HCT116 (cell line): ENCODE results near the gene ABLIM1. TPM values are rescaled to one million over a fixed set of nuclear protein-coding genes. Genes with fewer than 3 reads are reported as not detected.

Experiments used
- ATAC-seq: fragments of 200-7000 bp; cut with Tn5 transposase; 2 replicates; pipeline ENCODE4 v1.9.1; 2020; ENCODE audit warnings: mild to moderate bottlenecking, moderate library complexity
- BruUV-seq: library from RNA; stranded (reverse); fragments of 400-500 nt; replicated peaks from 2 replicates; lab custom pipeline; 2021; lab: Mats Ljungman, UMichigan
- CTCF ChIA-PET: fragments of 300-600 bp; sonication (Branson Sonifier 250); formaldehyde crosslinking; loops from one replicate; lab custom pipeline; 2021; ENCODE audit warnings: antibody characterized with exemption; lab: Charles Lee
- POLR2A ChIA-PET: fragments of 300-600, 350-600 bp; sonication (Branson Sonifier 250); formaldehyde crosslinking; loops from one replicate; lab custom pipeline; 2021; ENCODE audit warnings: antibody characterized with exemption; lab: Charles Lee
- RAD21 ChIA-PET, 2 experiments: fragments of 300-600 bp; sonication (Branson Sonifier 250); formaldehyde crosslinking; loops; one replicate each; lab custom pipeline; 2023; ENCODE audit warnings: low total read pairs in 2 of 2; ENCODE audit not compliant: uncharacterized antibody in 2 of 2, unreplicated experiment in 2 of 2, low non-redundant PET in 1 of 2; lab: Charles Lee
- DNase-seq: peaks from one replicate; pipeline ENCODE4 v3.0.0-alpha.2; 2010; ENCODE audit warnings: low read depth, low spot score
- H2AFZ ChIP-seq: fragments of 200-600 bp; shearing (Covaris generic), sonication (generic); 2 replicates; pipeline ENCODE4 v1.6.1; 2017; ENCODE audit warnings: low read depth, mixed run types, mixed read lengths, antibody characterized with exemption, low read length; ENCODE audit not compliant: poor library complexity, severe bottlenecking
- H3K27ac ChIP-seq: 2 replicates; pipeline ENCODE4 v1.5.1; 2012; ENCODE audit warnings: low read depth, low read length
- H3K27me3 ChIP-seq: fragments of 200-600 bp; sonication (generic); 2 replicates; pipeline ENCODE4 v1.6.1; 2016; ENCODE audit warnings: mixed run types, low read length, mixed read lengths; ENCODE audit not compliant: insufficient read depth
- H3K36me3 ChIP-seq, 2 experiments: fragments of 200-500 bp in 1 of 2; fragments of 200-600 bp in 1 of 2; sonication (Bioruptor generic) in 1 of 2; sonication (generic) in 1 of 2; 2 replicates each; pipeline versions ENCODE4 v1.5.1 to v1.6.1; 2014 to 2016; ENCODE audit warnings: low read length in 2 of 2, inconsistent platforms in 1 of 2, mixed read lengths in 1 of 2, mixed run types in 1 of 2; ENCODE audit not compliant: insufficient read depth in 2 of 2, control insufficient read depth in 1 of 2
- H3K4me1 ChIP-seq, 2 experiments: fragments of 200-600 bp in 1 of 2; sonication (generic) in 1 of 2; 2 replicates each; pipeline versions ENCODE4 v1.5.1 to v1.6.1; 2012 to 2017; ENCODE audit warnings: low read length in 2 of 2, inconsistent platforms in 1 of 2, mild to moderate bottlenecking in 1 of 2, mixed read lengths in 1 of 2, mixed run types in 1 of 2, moderate library complexity in 1 of 2; ENCODE audit not compliant: insufficient read depth in 2 of 2, control insufficient read depth in 1 of 2
- H3K4me2 ChIP-seq: fragments of 200-600 bp; sonication (generic); 2 replicates; pipeline ENCODE4 v1.6.1; 2017; ENCODE audit warnings: mixed run types, low read length, mixed read lengths
- H3K4me3 ChIP-seq, 2 experiments: fragments of 200-600 bp in 1 of 2; sonication (generic) in 1 of 2; replicated peaks in 1 of 2; 2 replicates each; pipeline ENCODE4 v1.5.1; 2011 to 2016; ENCODE audit warnings: low read length in 2 of 2, control low read depth in 1 of 2, low read depth in 1 of 2, mild to moderate bottlenecking in 1 of 2, mixed read lengths in 1 of 2, mixed run types in 1 of 2
- H3K79me2 ChIP-seq: fragments of 200-600 bp; sonication (generic); 2 replicates; pipeline ENCODE4 v1.6.1; 2017; ENCODE audit warnings: mild to moderate bottlenecking, mixed run types, low read length, moderate library complexity, mixed read lengths; ENCODE audit not compliant: insufficient read depth
- H3K9ac ChIP-seq: fragments of 200-600 bp; sonication (generic); 2 replicates; pipeline ENCODE4 v1.6.1; 2016; ENCODE audit warnings: low read length, mixed read lengths
- H3K9me2 ChIP-seq: fragments of 200-600 bp; sonication (generic), shearing (Covaris generic); 2 replicates; pipeline ENCODE4 v1.6.1; 2017; ENCODE audit warnings: mixed run types, mild to moderate bottlenecking, moderate library complexity; ENCODE audit not compliant: insufficient read depth
- H3K9me3 ChIP-seq, 2 experiments: fragments of 200-500 bp in 1 of 2; fragments of 200-600 bp in 1 of 2; sonication (Bioruptor generic) in 1 of 2; sonication (generic) in 1 of 2; 2 replicates each; pipeline ENCODE4 v1.6.1; 2014 to 2017; ENCODE audit warnings: low read length in 2 of 2, mixed read lengths in 2 of 2, inconsistent platforms in 1 of 2, low read depth in 1 of 2, mild to moderate bottlenecking in 1 of 2, mixed run types in 1 of 2, moderate library complexity in 1 of 2; ENCODE audit not compliant: control insufficient read depth in 1 of 2, insufficient read depth in 1 of 2
- H4K20me1 ChIP-seq: fragments of 200-600 bp; sonication (generic), shearing (Covaris generic); 2 replicates; pipeline ENCODE4 v1.6.1; 2017; ENCODE audit warnings: mixed run types, mild to moderate bottlenecking, moderate library complexity; ENCODE audit not compliant: insufficient read depth
- CEBPB ChIP-seq: IDR thresholded peaks from 2 replicates; pipeline ENCODE4 v1.6.1; 2012; ENCODE audit warnings: low read depth
- ELF1 ChIP-seq: IDR thresholded peaks from 2 replicates; pipeline ENCODE4 v1.6.1; 2012; ENCODE audit warnings: low read depth, borderline replicate concordance
- EZH2 ChIP-seq: fragments of 200-600 bp; sonication (generic); IDR thresholded peaks from 2 replicates; pipeline ENCODE4 v1.6.1; 2017; ENCODE audit warnings: antibody characterized with exemption, mixed run types
- FOSL1 ChIP-seq: IDR thresholded peaks from 2 replicates; pipeline ENCODE4 v1.6.1; 2012; ENCODE audit warnings: low read depth
- POLR2A ChIP-seq: IDR thresholded peaks from 2 replicates; pipeline ENCODE4 v1.7.0; 2011; ENCODE audit warnings: borderline replicate concordance; ENCODE audit not compliant: insufficient read depth, insufficient read length; ENCODE audit errors: extremely low read depth
- RAD21 ChIP-seq: IDR thresholded peaks from 2 replicates; pipeline ENCODE4 v1.6.1; 2012; ENCODE audit warnings: low read depth, mild to moderate bottlenecking
- SIN3A ChIP-seq: IDR thresholded peaks from 2 replicates; pipeline ENCODE4 v1.6.1; 2012; ENCODE audit warnings: low read depth
- SP1 ChIP-seq: IDR thresholded peaks from 2 replicates; pipeline ENCODE4 v1.6.1; 2012; ENCODE audit warnings: low read depth
- SRF ChIP-seq: IDR thresholded peaks from 2 replicates; pipeline ENCODE4 v1.6.1; 2012; ENCODE audit warnings: low read depth
- YY1 ChIP-seq: IDR thresholded peaks from 2 replicates; pipeline ENCODE4 v1.6.1; 2011; ENCODE audit warnings: low read length, low read depth, moderate library complexity, mild to moderate bottlenecking; ENCODE audit not compliant: insufficient replicate concordance; ENCODE audit errors: extremely low read depth
- ZFX ChIP-seq: fragments of 450-650 bp; IDR thresholded peaks from 2 replicates; pipeline ENCODE4 v1.6.1; 2017
- intact Hi-C: fragments of 100-400 bp; cut with micrococcal nuclease; formaldehyde crosslinking; loops from 2 replicates; pipeline ENCODE4 v1.10.0; 2022
- total RNA-seq: library from RNA; stranded (reverse); gene quantifications from one replicate; pipeline ENCODE4 v1.2.1, GENCODE V29; 2021; ENCODE audit not compliant: unreplicated experiment
- TF ChIP-seq, protein P1 (sequence below), 3 experiments: fragments of 200-600 bp in 1 of 3; sonication (generic) in 1 of 3; IDR thresholded peaks in 2 of 3; conservative IDR thresholded peaks in 1 of 3; 2 replicates each; pipeline ENCODE4 v1.5.1; 2012 to 2017; ENCODE audit warnings: low read depth in 2 of 3, low read length in 2 of 3, antibody characterized with exemption in 1 of 3, borderline replicate concordance in 1 of 3, control low read depth in 1 of 3, mild to moderate bottlenecking in 1 of 3, mixed read lengths in 1 of 3, mixed run types in 1 of 3, moderate library complexity in 1 of 3; ENCODE audit not compliant: insufficient read depth in 1 of 3
- TF ChIP-seq, protein P2 (sequence below): IDR thresholded peaks from 2 replicates; pipeline ENCODE4 v1.6.1; 2012
- TF ChIP-seq, protein P3 (sequence below): IDR thresholded peaks from 2 replicates; pipeline ENCODE4 v1.6.1; 2011; ENCODE audit warnings: mild to moderate bottlenecking, low read length, moderate library complexity; ENCODE audit not compliant: insufficient replicate concordance; ENCODE audit errors: extremely low read depth

ABLIM1 gene
- total RNA-seq, 1 experiment from 2014 or later = 96.2 TPM

DNA sequence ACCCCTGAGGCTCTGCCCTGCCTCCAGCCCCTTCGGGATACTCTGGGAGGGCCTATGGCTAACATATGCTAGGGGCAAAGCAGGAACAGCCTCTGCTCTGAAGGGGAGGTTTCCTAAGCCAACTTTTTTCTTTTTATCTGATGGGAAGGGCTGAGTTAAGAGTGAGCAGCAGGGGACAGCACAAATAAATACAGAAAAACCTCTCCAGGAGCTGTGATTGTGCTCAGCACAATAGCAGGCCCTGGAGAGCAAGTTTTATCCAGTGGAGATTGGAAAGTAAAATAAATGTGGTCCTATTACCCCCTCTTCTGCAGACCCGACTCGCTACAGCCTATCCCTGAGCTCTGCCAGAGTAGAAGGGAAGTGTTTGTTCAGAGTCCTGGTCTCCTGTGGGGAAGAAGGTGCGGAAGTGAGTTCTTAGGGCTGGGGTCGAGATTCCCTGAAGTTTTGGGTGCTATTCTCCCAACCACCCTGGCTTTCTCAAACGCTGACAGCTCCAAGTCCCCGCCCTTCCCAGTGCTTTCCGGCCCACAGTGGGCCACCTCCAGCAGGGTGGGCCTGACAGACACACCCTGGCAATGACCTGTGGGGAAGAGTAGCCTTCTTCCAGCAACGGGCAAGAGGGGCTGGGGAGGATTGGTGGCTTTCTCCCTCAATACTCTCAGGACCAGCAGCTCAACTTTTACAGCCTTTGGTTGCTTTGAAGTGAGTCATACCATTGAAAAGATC is 230.8 kb downstream of the ABLIM1 start:
- H3K4me3 ChIP-seq = no peak overlapping the region
- H3K79me2 ChIP-seq = no peaks in the 10 kb centered on the region
- no peaks in the 10 kb centered on the region for H3K9me2 ChIP-seq
- CTCF ChIA-PET = interaction anchor here (3.5 kb wide), 1 partner anchor 123 kb away, joined by 18 read pairs; no protein-coding TSS in a partner anchor
- H3K27ac ChIP-seq = no peak overlapping the region
- H4K20me1 ChIP-seq = no peaks in the 10 kb centered on the region
- no peaks in the 10 kb centered on the region for H3K4me1 ChIP-seq
- H3K9ac ChIP-seq = no peak overlapping the region
- DNase-seq (no peak), ATAC-seq (peak; percentile 24)
- POLR2A ChIA-PET = no interaction called here
- no peak for TF ChIP-seq CEBPB
- peak; percentile 33; the same call in 1 of the 2 replicates for TF ChIP-seq RAD21
- RAD21 ChIA-PET = no interaction called here
- intact Hi-C loops = no loop called here
- no peak overlapping the region for H2AFZ ChIP-seq
- H3K4me2 ChIP-seq = no peak overlapping the region
- no TSS peak for BruUV-seq
- H3K27me3 ChIP-seq = no peaks in the 10 kb centered on the region
- no peaks in the 10 kb centered on the region for H3K9me3 ChIP-seq
- no peaks in the 10 kb centered on the region for H3K36me3 ChIP-seq

DNA sequence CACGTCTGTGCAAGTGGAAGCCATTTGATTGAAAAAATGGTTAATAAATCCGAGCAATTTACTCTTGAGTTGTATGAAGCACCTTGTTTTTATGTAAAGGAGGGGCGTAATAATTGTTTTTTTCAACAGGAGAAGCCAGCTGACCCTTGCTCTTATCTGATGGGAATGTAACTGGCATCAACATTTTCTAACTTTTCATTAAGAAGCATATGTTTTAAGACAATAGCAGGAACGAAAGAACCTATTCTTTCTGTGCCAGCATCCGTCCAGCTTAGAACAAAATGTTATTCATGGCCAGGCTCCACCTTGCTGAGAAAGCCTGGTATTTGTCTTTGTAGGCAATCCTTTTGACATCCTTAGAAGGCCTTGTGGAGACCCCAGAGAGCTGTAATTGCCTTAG is 231.6 kb downstream of the ABLIM1 start:
- Histone ChIP-seq H3K4me3 (no peak overlapping the region), H3K27ac (no peak overlapping the region), H3K9me3 (no peaks in the 10 kb centered on the region), H3K9me2 (no peaks in the 10 kb centered on the region), H4K20me1 (no peaks in the 10 kb centered on the region), H3K79me2 (no peaks in the 10 kb centered on the region), H3K4me1 (no peaks in the 10 kb centered on the region), H3K36me3 (no peaks in the 10 kb centered on the region), H3K4me2 (no peak overlapping the region), H3K27me3 (no peaks in the 10 kb centered on the region), H2AFZ (no peak overlapping the region), H3K9ac (no peak overlapping the region)
- intact Hi-C loops = no loop called here
- ChIA-PET POLR2A (no interaction called here), CTCF (interaction anchor here (3.5 kb wide), 1 partner anchor 122 kb away, joined by 18 read pairs; no protein-coding TSS in a partner anchor), RAD21 (interaction anchor here in 1 of 2 experiments (0.8 kb wide), 1 partner anchor 122 kb away, joined by 3 read pairs; no protein-coding TSS in a partner anchor)
- DNase-seq (no peak), ATAC-seq (no peak)
- BruUV-seq = no TSS peak
- TF ChIP-seq SP1 (no peak), ZFX (no peak), FOSL1 (no peak), EZH2 (no peak), ELF1 (no peak), POLR2A (no peak), SIN3A (no peak), YY1 (no peak), SRF (no peak), RAD21 (no peak)
- TF ChIP-seq, protein P1, sequence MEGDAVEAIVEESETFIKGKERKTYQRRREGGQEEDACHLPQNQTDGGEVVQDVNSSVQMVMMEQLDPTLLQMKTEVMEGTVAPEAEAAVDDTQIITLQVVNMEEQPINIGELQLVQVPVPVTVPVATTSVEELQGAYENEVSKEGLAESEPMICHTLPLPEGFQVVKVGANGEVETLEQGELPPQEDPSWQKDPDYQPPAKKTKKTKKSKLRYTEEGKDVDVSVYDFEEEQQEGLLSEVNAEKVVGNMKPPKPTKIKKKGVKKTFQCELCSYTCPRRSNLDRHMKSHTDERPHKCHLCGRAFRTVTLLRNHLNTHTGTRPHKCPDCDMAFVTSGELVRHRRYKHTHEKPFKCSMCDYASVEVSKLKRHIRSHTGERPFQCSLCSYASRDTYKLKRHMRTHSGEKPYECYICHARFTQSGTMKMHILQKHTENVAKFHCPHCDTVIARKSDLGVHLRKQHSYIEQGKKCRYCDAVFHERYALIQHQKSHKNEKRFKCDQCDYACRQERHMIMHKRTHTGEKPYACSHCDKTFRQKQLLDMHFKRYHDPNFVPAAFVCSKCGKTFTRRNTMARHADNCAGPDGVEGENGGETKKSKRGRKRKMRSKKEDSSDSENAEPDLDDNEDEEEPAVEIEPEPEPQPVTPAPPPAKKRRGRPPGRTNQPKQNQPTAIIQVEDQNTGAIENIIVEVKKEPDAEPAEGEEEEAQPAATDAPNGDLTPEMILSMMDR (IDR thresholded peaks at IDR 0.05 in 2 of 3, conservative IDR thresholded peaks at IDR 0.05 in 1 of 3; ENCODE audit: borderline replicate concordance in 1 of 3, insufficient read depth in 1 of 3, low read depth in 2 of 3, low read length in 2 of 3) = no peak
- TF ChIP-seq, protein P2, sequence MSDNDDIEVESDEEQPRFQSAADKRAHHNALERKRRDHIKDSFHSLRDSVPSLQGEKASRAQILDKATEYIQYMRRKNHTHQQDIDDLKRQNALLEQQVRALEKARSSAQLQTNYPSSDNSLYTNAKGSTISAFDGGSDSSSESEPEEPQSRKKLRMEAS = no peak
- TF ChIP-seq, protein P3, sequence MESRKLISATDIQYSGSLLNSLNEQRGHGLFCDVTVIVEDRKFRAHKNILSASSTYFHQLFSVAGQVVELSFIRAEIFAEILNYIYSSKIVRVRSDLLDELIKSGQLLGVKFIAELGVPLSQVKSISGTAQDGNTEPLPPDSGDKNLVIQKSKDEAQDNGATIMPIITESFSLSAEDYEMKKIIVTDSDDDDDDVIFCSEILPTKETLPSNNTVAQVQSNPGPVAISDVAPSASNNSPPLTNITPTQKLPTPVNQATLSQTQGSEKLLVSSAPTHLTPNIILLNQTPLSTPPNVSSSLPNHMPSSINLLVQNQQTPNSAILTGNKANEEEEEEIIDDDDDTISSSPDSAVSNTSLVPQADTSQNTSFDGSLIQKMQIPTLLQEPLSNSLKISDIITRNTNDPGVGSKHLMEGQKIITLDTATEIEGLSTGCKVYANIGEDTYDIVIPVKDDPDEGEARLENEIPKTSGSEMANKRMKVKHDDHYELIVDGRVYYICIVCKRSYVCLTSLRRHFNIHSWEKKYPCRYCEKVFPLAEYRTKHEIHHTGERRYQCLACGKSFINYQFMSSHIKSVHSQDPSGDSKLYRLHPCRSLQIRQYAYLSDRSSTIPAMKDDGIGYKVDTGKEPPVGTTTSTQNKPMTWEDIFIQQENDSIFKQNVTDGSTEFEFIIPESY = no peak
